Activated naive CD8-positive, alpha-beta T cell treated with anti-CD3 and anti-CD28 coated beads, Interleukin-2, amount 50 U/mL, for 24 hours (primary cell): Measurements from ENCODE around the gene TBPL1.

Source experiments
- ATAC-seq: fragments of 150-1000 bp; cut with Tn5 transposase; one replicate; pipeline ENCODE4 v1.10.0; 2021
- DNase-seq: peaks from one replicate; pipeline ENCODE4 v3.0.0; 2021
- H3K27ac Mint-ChIP-seq: one replicate; pipeline ENCODE4 v1.8.0; 2021; ENCODE audit warnings: mild to moderate bottlenecking, mixed read lengths
- H3K27me3 Mint-ChIP-seq: one replicate; pipeline ENCODE4 v1.8.0; 2021; ENCODE audit warnings: mixed read lengths
- H3K36me3 Mint-ChIP-seq: one replicate; pipeline ENCODE4 v1.8.0; 2021; ENCODE audit warnings: low read depth, mixed read lengths
- H3K4me1 Mint-ChIP-seq: one replicate; pipeline ENCODE4 v1.8.0; 2021; ENCODE audit warnings: mixed read lengths
- H3K4me3 Mint-ChIP-seq: one replicate; pipeline ENCODE4 v1.8.0; 2021; ENCODE audit warnings: mild to moderate bottlenecking, moderate library complexity, mixed read lengths
- H3K9me3 Mint-ChIP-seq: one replicate; pipeline ENCODE4 v1.8.0; 2021; ENCODE audit warnings: mixed read lengths

The TBPL1 gene

GRCh38 chr6:134021396-134022122, 68.5 kb downstream of the TBPL1 start:
- H3K27ac Mint-ChIP-seq = no peak overlapping the region
- H3K27me3 Mint-ChIP-seq = no peaks in the 10 kb centered on the region
- H3K36me3 Mint-ChIP-seq = no peaks in the 10 kb centered on the region
- H3K4me1 Mint-ChIP-seq = peaks cover 3% of the 10 kb centered on the region
- no peak for ATAC-seq
- H3K9me3 Mint-ChIP-seq = no peaks in the 10 kb centered on the region
- DNase-seq = no peak
- no peak overlapping the region for H3K4me3 Mint-ChIP-seq

GRCh38 chr6:134022650-134023049, 69.6 kb downstream of the TBPL1 start:
- no peak overlapping the region for H3K27ac Mint-ChIP-seq
- H3K4me3 Mint-ChIP-seq = no peak overlapping the region
- ATAC-seq (no peak), DNase-seq (no peak)
- no peaks in the 10 kb centered on the region for H3K36me3 Mint-ChIP-seq
- peaks cover 3% of the 10 kb centered on the region for H3K4me1 Mint-ChIP-seq
- H3K27me3 Mint-ChIP-seq = no peaks in the 10 kb centered on the region
- H3K9me3 Mint-ChIP-seq = no peaks in the 10 kb centered on the region

GRCh38 chr6:134026597-134026996, 73.6 kb downstream of the TBPL1 start:
- no peak for ATAC-seq
- H3K36me3 Mint-ChIP-seq = no peaks in the 10 kb centered on the region
- no peaks in the 10 kb centered on the region for H3K27me3 Mint-ChIP-seq
- H3K27ac Mint-ChIP-seq = no peak overlapping the region
- no peak for DNase-seq
- no peak overlapping the region for H3K4me3 Mint-ChIP-seq
- no peaks in the 10 kb centered on the region for H3K9me3 Mint-ChIP-seq
- peaks cover 2% of the 10 kb centered on the region for H3K4me1 Mint-ChIP-seq

GRCh38 chr6:134028438-134028837, 75.4 kb downstream of the TBPL1 start:
- no peaks in the 10 kb centered on the region for H3K27me3 Mint-ChIP-seq
- no peak for DNase-seq
- H3K4me3 Mint-ChIP-seq = no peak overlapping the region
- no peak overlapping the region for H3K27ac Mint-ChIP-seq
- H3K36me3 Mint-ChIP-seq = no peaks in the 10 kb centered on the region
- ATAC-seq = no peak
- H3K4me1 Mint-ChIP-seq = no peaks in the 10 kb centered on the region
- no peaks in the 10 kb centered on the region for H3K9me3 Mint-ChIP-seq

- H3K27ac Mint-ChIP-seq = no peak overlapping the region
Measured at GRCh38 chr6:134029495-134030455, 76.8 kb downstream of the TBPL1 start.

GRCh38 chr6:134031696-134032255, 78.8 kb downstream of the TBPL1 start:
- Mint-ChIP-seq H3K9me3 (no peaks in the 10 kb centered on the region), H3K27me3 (no peaks in the 10 kb centered on the region), H3K4me1 (peaks cover 6% of the 10 kb centered on the region), H3K27ac (no peak overlapping the region), H3K36me3 (no peaks in the 10 kb centered on the region), H3K4me3 (no peak overlapping the region)
- DNase-seq (no peak), ATAC-seq (no peak)

More at GRCh38 chr6:134029495-134030455, 76.8 kb downstream of the TBPL1 start:
- Mint-ChIP-seq H3K36me3 (no peaks in the 10 kb centered on the region), H3K4me1 (peaks cover 2% of the 10 kb centered on the region), H3K9me3 (no peaks in the 10 kb centered on the region), H3K27me3 (no peaks in the 10 kb centered on the region), H3K4me3 (no peak overlapping the region)
- DNase-seq (no peak), ATAC-seq (no peak)

GRCh38 chr6:134034478-134034877, 81.5 kb downstream of the TBPL1 start:
- Mint-ChIP-seq H3K36me3 (no peaks in the 10 kb centered on the region), H3K9me3 (no peaks in the 10 kb centered on the region), H3K27me3 (no peaks in the 10 kb centered on the region), H3K27ac (no peak overlapping the region), H3K4me3 (no peak overlapping the region), H3K4me1 (peaks cover 6% of the 10 kb centered on the region)
- DNase-seq = no peak
- no peak for ATAC-seq

GRCh38 chr6:134034961-134035822, 82.2 kb downstream of the TBPL1 start:
- ATAC-seq (no peak), DNase-seq (no peak)
- Mint-ChIP-seq H3K36me3 (no peaks in the 10 kb centered on the region), H3K27ac (no peak overlapping the region), H3K4me3 (no peak overlapping the region), H3K4me1 (peaks cover 6% of the 10 kb centered on the region), H3K27me3 (no peaks in the 10 kb centered on the region), H3K9me3 (no peaks in the 10 kb centered on the region)

- H3K9me3 Mint-ChIP-seq = no peaks in the 10 kb centered on the region
- ATAC-seq = no peak
- H3K27me3 Mint-ChIP-seq = no peaks in the 10 kb centered on the region
- no peak overlapping the region for H3K4me3 Mint-ChIP-seq
- no peak for DNase-seq
- H3K4me1 Mint-ChIP-seq = peaks cover 6% of the 10 kb centered on the region
- H3K27ac Mint-ChIP-seq = no peak overlapping the region
- no peaks in the 10 kb centered on the region for H3K36me3 Mint-ChIP-seq
Measured at GRCh38 chr6:134035823-134036296, 82.8 kb downstream of the TBPL1 start.

- ATAC-seq (no peak), DNase-seq (no peak)
- Mint-ChIP-seq H3K27ac (no peak overlapping the region), H3K4me1 (peaks cover 6% of the 10 kb centered on the region), H3K9me3 (no peaks in the 10 kb centered on the region), H3K27me3 (peaks cover 5% of the 10 kb centered on the region), H3K4me3 (no peak overlapping the region), H3K36me3 (no peaks in the 10 kb centered on the region)
Measured at GRCh38 chr6:134039116-134039515, 86.1 kb downstream of the TBPL1 start.
